Measurements from ENCODE around the gene HOXD8. TPM values are rescaled to one million over a fixed set of nuclear protein-coding genes. Genes with fewer than 3 reads are reported as not detected.

Gene HOXD8
- total and polyA plus RNA-seq, 2 of the 8 experiments (the other 6 are each of a cell fraction or from before 2014, with no cell fraction given): not detected

DNA sequence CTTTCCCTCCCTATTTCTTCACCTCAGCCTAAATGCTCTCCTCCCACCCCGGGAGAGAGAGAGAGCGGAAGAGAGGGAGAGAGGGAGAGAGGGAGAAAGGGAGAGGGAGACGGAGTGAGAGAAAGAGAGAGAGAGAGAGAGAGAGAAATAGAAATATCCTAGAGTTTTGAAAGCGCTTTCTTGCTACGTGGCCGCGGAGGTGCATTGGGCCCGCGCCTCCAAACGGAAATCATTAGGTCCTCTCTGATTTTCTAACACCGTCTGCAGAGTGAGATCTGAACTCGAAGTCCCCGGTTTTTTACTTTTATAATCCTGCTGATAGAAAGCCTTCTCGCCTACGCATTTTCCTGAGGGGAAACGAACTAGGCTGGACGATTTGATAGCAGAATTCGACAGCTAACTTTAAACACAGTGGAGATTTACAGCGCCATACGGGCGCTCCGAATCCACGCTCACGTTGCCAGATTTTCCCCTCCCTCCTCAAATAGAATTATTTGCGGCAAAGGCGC, 44.8 kb upstream of the HOXD8 start:
- H3K23me2 ChIP-seq (ENCODE audit: low read depth, low read length): peaks cover 2% of the 10 kb centered on the region; the same call in 1 of the 2 replicates
- H3K23ac ChIP-seq (ENCODE audit: insufficient read length): no peak overlapping the region
- H2AK5ac ChIP-seq (ENCODE audit: low read depth, low read length): no peak overlapping the region
- peaks cover 0 to 2% (median 0%) of the 10 kb centered on the region in 4 experiments; a peak in 1 of 8 replicates for H3K36me3 ChIP-seq (ENCODE audit: control insufficient read depth in 2 of 4, insufficient read depth in 4 of 4, low read length in 3 of 4)
- peak overlapping the region in 1 of 4 experiments; percentile 52; a peak in 1 of 8 replicates for H3K4me3 ChIP-seq (ENCODE audit: extremely low read depth in 1 of 4, insufficient read depth in 2 of 4, low read depth in 3 of 4, low read length in 4 of 4)
- H3K79me2 ChIP-seq (ENCODE audit: control insufficient read depth in 1 of 2, insufficient read depth in 2 of 2, low read length in 2 of 2): no peaks in the 10 kb centered on the region
- no peak overlapping the region for H2BK20ac ChIP-seq (ENCODE audit: low read length)
- POLR2A ChIA-PET (ENCODE audit: partially characterized antibody): interaction anchor here (0.7 to 1.7 kb wide), 2 partner anchors 12 to 1511 kb away, joined by 3 to 8 read pairs; no protein-coding TSS in a partner anchor
- no peak overlapping the region for H4K91ac ChIP-seq (replicated peaks; ENCODE audit: insufficient read length, low read length)
- peak overlapping the region; percentile 4 to 57; a peak in 2 of 4 replicates for H3K4me2 ChIP-seq (ENCODE audit: insufficient read depth in 1 of 2, low read depth in 2 of 2, low read length in 2 of 2)
- H3K9ac ChIP-seq (replicated peaks in 1 of 4; ENCODE audit: extremely low read depth in 1 of 4, low read depth in 3 of 4, low read length in 3 of 4): no peak overlapping the region
- H3K9me3 ChIP-seq (ENCODE audit: insufficient read depth in 2 of 2, low read depth in 1 of 2, low read length in 1 of 2): no peaks in the 10 kb centered on the region; a peak in 1 of 4 replicates
- no peaks in the 10 kb centered on the region for H3K79me1 ChIP-seq (ENCODE audit: low read depth, low read length)
- H4K8ac ChIP-seq (ENCODE audit: extremely low read depth, insufficient read depth, low read length): no peak overlapping the region
- H3K56ac ChIP-seq (replicated peaks; ENCODE audit: insufficient read length, low read depth, low read length): no peak overlapping the region
- H2BK12ac ChIP-seq (ENCODE audit: low read depth, low read length): no peak overlapping the region
- no peak overlapping the region for H3K27ac ChIP-seq (ENCODE audit: low read depth, low read length)
- peaks cover 15 to 29% of the 10 kb centered on the region in 2 experiments for H4K20me1 ChIP-seq (replicated peaks in 1 of 2; ENCODE audit: control insufficient read depth in 1 of 2, insufficient read depth in 2 of 2, low read length in 2 of 2)
- peaks cover 93 to 98% (median 98%) of the 10 kb centered on the region in 4 experiments for H3K27me3 ChIP-seq (replicated peaks in 1 of 4; ENCODE audit: control insufficient read depth in 3 of 4, extremely low read depth in 1 of 4, insufficient read depth in 3 of 4, low read length in 3 of 4)
- no peak overlapping the region for H3K4ac ChIP-seq (replicated peaks; ENCODE audit: insufficient read length, low read depth, low read length)
- FAIRE-seq (no peak), DNase-seq (ENCODE audit: low read depth in 1 of 2, low spot score in 2 of 2) (no peak)
- no peak overlapping the region for H4K5ac ChIP-seq (ENCODE audit: insufficient read length, low read depth, low read length)
- no peak overlapping the region for H3K14ac ChIP-seq (ENCODE audit: insufficient read length)
- H2BK120ac ChIP-seq (replicated peaks; ENCODE audit: low read depth, low read length): no peak overlapping the region
- no peak overlapping the region for H2AFZ ChIP-seq (ENCODE audit: low read length)
- CTCF ChIA-PET (ENCODE audit: partially characterized antibody): interaction anchor here (1.1 to 7.8 kb wide), 13 partner anchors 12 to 732 kb away, joined by 3 to 130 read pairs (median 5); partner anchors contain the start of gene HOXD12
- H3K4me1 ChIP-seq (replicated peaks in 1 of 4; ENCODE audit: control insufficient read depth in 3 of 4, insufficient read depth in 4 of 4, low read length in 3 of 4): peaks cover 0 to 25% (median 9%) of the 10 kb centered on the region in 4 experiments; a peak in 5 of 7 replicates
- no peak overlapping the region for H2BK15ac ChIP-seq (ENCODE audit: low read length)
- no peak overlapping the region for H2BK5ac ChIP-seq (ENCODE audit: low read depth, low read length)
- WGBS, 2 experiments (ENCODE audit: extremely low coverage in 1 of 2, insufficient coverage in 1 of 2, insufficient read length in 1 of 2, insufficient replicate concordance in 2 of 2, low coverage in 1 of 2, low lambda C conversion rate in 2 of 2, missing lambda C conversion rate in 1 of 2): 6% methylated on average over 26 of the region's 26 CpGs; no CpG with 5 or more reads in 1 of the 2 experiments
- H3K18ac ChIP-seq (ENCODE audit: extremely low read depth, low read length): no peak overlapping the region
- TF ChIP-seq RBBP5 (IDR thresholded peaks at IDR 0.05; ENCODE audit: borderline replicate concordance, low read depth, low read length) (no peak), EZH2 (IDR thresholded peaks at IDR 0.05; ENCODE audit: low read depth, low read length, severe bottlenecking) (peak; percentile 89), CTBP2 (IDR thresholded peaks at IDR 0.05; ENCODE audit: borderline replicate concordance, insufficient read depth, insufficient read length, low read length) (peak; percentile 69)
